Measurements from ENCODE around the gene PLSCR1. TPM values are rescaled to one million over a fixed set of nuclear protein-coding genes. Genes with fewer than 3 reads are reported as not detected.
"Not testable (repeated sequence)": the region's sequence is repeated elsewhere in the genome, so short reads cannot be mapped to it uniquely, and the experiment has no call there.

PLSCR1 gene
- polyA plus RNA-seq, 4 donors, result 79.8 to 87.7 (median 85.3) TPM

DNA sequence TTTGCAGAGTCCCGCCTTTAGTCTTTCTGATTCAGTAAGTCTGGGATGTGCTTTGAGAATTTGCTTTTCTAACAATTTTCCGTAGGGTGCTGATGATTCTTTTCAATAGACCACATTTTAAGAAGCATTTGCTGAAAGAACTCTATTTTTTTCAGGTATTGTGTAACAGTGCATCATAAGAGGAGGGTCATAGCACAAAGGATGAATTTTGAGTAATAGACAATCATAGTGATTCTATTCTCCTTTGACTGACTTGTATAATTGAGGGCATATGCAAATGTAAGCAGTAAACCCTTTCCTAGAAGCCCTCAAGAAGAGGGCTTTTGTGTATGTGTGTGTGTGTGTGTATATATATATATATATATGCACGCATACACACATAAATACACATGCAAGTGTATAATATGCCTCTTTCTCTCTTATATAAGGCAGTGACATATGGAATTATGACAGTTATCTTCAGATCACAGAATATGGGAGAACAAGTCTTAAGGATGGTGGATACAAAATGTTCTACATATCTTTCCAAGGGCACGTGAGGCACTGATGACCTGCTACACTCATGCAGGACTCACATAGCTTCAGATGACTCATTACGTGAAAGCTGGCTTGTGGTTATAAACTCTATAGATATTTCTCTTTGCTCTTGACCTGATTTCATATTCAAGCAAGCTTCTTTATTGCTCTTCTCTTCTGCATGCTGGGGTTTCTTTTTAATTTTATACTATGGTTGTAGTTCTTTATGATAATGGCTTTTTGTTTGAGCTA lies 6.5 kb upstream of the PLSCR1 start:
- DNase-seq (ENCODE audit: low read depth in 4 of 4, low spot score in 3 of 4), result no peak

DNA sequence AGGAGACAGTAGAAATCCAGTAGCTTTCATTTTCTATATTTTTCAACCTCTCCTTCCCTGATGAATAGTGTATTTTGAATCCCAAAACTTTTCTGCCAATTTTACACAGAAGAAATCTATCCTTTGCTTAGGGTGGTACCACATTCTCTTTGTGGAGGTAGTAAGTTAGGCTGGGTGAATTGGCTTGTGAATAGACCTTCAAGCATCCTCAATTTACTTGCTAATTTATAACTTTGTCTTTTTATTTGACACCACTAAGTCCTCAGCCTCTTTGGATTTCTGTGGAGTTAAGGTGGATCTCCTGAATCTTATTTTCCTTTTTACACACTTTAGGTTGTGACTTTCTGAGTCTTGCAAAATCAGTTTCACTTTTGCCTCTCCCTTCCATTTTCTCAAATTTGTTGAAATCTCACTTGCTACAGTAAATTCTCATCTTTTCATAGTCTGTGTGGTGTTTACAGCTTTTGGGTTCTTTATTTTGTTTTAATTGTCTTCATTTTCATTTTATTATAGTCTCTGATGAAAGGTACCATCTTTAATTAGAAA lies 5.7 kb upstream of the PLSCR1 start:
- no peak for DNase-seq (ENCODE audit: low read depth in 4 of 4, low spot score in 3 of 4)

DNA sequence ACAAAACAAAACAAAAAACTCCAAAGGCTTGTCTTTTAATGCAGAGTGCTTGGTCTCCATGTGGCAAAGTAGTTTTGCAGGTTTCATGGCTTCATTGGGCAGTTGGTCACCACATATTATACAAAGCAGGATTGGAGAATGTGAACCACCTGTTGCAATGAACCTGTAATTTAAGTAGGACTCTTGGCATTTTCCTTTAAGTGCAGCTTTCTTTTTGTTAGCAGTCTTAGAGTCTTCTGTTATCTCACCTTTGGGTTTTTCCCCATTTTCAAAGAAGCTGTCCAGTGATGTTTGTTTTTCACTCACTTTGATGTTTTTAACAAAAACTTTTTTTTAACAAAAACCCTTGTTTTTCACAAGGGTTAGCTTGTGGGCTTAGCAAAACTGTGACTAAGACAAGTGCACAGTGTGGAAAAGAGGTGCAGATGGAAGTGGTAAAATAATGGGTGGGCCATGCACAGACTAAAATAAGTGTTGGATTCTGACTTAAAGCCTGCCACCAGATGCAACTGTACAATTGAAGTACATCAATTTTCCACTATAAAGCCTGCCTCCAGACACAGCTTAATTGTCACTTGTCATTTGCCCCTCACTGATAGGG lies 2.9 kb upstream of the PLSCR1 start:
- DNase-seq (ENCODE audit: low read depth in 4 of 4, low spot score in 3 of 4), result no peak

DNA sequence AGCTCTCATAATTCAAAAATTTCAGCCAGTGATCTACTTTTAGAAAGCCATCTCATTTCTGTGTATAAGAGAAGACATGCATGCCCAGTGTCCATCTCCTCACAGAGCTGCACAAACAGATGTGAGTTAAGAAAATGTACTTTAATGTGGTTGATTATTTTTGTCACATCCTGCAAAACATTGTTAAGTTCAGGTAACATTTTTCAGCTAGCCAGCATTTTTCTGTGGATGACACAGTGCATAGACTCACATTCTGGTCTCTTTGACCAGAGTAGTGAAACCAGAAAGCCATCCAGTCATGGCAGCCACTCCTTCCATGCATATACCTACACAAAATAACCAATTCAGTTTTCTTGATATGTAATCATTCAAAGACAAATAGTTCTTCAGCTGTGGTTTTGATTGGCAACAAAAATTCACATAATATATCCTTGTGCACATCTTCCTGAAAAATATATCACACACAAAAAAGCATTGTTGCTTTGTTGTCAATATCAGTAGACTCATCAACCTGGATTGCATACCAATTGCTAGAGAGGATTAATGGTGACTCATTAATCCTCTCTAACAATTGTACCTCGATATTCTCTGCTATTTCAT lies 2.1 kb upstream of the PLSCR1 start:
- no peak for DNase-seq (ENCODE audit: low read depth in 4 of 4, low spot score in 3 of 4)

DNA sequence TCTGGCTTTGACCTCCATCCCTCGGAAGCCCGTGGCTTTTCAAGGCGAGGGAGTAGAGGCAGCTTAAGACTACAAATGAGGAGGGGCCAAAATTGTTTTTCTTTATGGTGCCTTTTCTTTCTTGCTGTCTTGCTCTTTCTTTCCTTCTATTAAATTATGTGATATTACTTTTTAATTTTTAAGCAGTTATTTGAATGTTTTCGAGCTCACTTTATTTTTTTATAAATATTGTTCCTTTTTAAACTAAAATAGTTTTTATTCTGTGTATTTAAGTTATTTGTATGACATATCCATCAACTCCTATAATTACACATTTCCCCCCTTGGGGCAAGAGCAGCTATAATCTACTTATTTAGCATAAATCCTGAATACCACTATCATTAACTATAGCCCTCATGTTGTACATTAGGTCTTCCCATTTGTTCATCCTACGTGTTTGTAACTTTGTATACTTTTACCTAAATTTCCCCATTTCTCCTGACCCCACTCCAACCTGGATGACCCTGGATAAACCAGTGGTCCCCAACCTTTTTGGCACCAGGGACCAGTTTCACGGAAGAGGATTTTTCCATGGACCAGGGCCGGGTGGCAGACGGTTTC lies 622 bp upstream of the PLSCR1 start:
- no peak for DNase-seq (ENCODE audit: low read depth in 4 of 4, low spot score in 3 of 4)

DNA sequence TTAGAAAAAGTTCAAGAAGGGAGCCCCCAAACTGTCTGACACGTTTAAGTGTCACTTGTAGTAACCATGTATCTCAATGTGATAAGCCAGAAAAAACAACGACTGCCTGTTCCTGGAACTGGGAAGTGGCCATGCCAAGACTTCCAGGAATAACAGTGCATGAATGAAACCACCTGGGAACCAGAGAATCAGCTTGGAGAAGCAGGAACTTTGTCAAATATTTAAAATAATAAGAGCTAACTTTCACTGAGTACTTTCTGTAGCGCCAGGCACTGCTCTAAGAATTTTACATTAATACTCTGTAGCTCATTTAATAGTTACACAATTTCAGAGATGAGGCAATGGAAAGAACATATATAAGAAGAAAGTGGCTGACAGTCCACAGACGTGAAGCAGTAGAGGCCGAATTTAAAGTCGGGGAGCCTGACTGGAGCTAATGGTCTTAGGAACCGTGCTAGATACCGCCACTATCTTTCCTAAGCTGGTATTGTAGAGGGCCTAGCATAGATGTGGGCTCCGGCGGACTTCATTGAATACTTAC lies 876 bp downstream of the PLSCR1 start:
- peak; percentile 14 to 39 (median 32) for DNase-seq (ENCODE audit: low read depth in 4 of 4, low spot score in 3 of 4)

DNA sequence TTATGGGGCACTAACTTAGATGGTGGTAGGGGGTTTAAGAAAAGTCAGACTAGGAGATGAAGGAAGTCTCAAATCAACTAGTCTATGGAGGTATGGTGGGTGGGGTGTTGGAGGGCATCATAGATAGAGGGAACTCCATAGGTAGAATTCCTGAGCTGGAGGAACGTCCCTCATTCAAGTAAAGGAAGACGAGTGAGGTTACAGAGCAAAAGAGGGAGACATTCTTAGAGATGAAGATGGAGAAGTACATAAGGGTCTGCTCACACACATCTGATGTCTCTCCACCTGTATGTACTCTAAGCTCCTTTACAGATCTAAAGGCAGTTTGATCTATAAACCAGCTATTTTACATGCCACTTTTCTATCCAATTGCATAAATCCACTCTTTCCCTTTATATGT lies 1.4 kb downstream of the PLSCR1 start:
- no peak for DNase-seq (ENCODE audit: low read depth in 4 of 4, low spot score in 3 of 4)

DNA sequence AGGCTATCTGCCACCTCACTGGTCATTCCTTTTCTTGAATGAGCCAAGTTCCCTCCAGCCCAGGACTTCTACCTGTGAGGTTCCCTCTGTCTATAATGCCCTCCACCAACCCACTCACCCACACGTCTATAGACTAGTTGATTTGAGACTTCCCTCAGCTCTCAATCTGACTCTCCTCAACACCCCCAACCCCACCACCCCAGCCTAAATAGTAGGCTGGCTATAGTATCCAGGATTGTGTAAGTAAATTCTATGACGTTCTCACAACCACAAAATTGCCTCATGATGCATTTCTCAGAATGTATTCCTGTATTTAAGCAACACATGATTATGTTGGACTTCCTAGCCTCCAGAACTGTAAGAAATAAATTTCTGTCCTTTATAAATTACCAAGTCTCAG lies 2.2 kb downstream of the PLSCR1 start:
- no peak for DNase-seq (ENCODE audit: low read depth in 4 of 4, low spot score in 3 of 4)

DNA sequence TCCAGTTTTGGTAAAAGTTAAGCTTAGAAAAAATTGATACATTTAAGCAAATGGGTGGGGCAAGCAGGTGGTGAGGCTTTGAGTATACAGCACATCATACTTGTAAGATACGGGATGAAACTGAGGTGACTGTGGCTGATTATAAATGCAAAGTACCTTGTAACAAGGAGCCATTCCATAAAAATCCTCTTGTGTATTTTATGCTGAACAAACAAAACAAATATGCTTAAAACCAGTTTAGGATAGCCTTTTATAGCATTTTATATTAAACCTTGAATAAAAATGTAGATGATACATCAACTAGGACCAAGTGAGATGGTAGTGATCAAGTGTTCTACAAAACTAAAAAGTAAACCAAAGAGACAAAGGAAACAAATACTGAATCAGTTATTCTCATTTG lies 3.4 kb downstream of the PLSCR1 start:
- no peak for DNase-seq (ENCODE audit: low read depth in 4 of 4, low spot score in 3 of 4)

DNA sequence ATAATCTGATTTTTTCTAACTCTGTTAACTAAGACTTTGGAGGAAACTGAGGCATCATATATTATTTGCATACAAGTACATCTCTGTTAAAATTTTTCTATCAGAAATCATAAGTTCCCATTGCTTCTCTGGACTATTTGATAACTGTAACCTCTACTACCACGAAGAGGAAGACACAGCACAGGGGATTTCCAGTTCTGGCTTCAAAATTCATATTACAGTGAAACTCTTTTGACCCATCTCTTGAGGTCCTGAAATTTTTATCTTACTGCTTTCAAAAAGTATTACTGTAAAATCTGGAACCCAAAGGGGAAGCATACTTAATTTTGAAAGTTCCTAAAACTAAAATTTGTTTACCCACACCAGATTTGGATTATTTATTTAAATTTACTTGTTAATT lies 4.2 kb downstream of the PLSCR1 start:
- DNase-seq (ENCODE audit: low read depth in 4 of 4, low spot score in 3 of 4), result no peak

DNA sequence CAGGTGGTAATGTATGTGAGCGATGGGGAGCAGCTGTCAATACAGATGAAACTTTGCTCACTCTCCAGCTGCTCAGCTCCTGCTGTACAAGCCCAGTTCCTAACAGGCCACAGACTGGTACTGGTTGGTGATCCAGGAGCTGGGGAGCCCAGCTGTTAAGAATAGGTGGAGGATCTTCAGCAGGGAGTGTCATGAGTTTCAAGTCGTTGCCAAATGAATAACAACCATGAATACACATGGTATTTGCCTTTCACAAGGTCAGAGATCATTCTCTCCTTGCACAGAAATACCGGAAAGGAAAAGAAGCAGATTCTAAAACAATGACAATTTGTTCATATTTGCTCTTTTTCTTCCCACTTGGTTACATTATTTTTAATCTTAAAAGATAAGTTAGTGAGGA lies 5.1 kb downstream of the PLSCR1 start:
- DNase-seq (ENCODE audit: low read depth in 4 of 4, low spot score in 3 of 4), result no peak

DNA sequence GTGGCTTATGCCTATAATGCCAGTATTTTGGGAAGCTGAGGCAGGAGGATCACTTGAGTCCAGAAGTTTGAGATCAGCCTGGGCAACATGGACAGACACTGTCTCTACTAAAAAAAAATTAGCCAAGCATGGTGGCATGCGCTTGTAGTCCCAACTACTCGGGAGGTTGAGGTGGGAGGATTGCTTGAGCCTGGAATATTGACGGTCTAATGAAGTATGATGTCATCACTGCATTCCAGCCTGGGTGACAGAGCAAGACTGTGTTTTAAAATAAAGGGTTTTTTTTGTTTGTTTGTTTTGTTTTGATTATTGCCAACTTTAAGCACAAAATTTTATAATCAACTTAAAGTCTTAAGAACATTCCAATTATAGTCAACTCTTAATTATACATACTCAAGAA lies 6.8 kb downstream of the PLSCR1 start:
- DNase-seq (ENCODE audit: low read depth in 4 of 4, low spot score in 3 of 4), result no peak

DNA sequence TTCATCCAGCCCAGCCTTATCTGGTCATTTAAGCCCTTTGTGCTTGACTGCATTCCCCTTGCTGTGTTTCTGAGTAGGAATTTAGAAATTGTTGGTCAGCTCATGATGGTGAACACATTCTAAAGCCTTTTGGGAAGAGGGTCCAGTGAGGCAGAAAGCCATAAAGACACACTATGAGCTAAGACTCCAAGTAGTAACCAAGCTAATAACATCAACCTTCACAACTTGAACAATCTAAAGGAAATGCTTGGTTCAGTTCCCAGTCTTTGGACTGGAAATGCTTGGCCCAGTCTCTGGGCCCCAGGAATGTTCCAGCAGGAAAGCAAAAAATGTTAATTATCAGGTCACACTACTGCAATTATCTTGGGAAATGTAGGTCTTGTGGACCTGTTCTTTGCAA lies 7.7 kb downstream of the PLSCR1 start:
- DNase-seq (ENCODE audit: low read depth in 4 of 4, low spot score in 3 of 4), result no peak

DNA sequence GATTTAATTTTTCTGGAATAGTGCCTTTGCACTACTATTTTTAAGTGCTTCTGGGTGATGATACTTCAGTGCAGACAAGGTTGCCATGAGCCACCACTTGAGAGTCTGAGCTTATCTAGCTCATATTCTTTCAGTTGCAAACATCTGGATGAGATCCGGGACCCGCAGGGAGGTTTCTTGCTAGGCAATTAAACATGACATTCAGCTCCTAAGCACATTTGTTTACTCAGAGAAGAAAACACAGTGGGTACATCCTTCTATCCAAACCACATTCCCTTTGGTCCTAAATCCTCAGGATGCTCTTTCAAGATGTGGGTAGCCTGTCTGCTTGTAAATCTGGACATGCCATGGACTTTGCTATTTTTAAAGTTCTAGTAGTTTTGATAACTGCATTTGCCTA lies 12.0 kb downstream of the PLSCR1 start:
- no peak for DNase-seq (ENCODE audit: low read depth in 4 of 4, low spot score in 3 of 4)

DNA sequence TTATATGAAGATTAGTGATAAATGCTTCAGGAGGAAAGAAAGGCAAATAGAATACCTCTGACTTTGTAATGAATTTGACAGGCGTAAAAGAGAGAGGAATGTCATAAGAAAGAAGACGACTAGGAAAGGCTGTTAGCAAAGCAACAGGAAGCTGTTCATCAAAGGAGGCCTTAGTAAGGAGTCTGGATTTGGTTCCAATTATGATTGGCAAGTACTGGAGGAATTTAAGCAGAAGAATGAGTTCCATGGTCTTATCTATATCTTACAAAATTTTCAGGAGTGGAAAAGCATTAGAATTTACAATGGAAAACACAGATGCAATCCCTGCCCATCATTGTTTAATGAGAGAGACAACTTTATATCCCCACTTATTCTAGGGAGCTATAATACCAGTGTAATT lies 13.8 kb downstream of the PLSCR1 start:
- DNase-seq (ENCODE audit: low read depth in 4 of 4, low spot score in 3 of 4), result no peak

DNA sequence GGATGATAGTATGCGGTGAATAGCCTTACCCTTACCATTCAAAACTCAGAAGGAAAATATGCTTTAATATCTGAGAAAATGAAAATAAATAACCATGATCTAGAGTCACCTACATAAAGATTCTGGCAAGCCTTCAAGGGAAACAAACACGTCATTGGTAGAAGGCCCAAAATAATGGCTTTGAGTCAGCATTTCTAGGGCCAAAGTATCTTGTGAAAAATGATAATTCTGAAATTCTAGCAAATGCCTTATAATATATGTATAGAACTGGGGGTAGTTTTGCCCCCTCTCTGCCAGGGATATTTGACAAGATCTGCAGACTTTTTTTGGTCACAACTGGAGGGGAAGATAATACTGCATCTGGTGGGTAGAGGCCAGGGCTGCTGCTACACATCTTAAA lies 15.4 kb downstream of the PLSCR1 start:
- no peak for DNase-seq (ENCODE audit: low read depth in 4 of 4, low spot score in 3 of 4)

DNA sequence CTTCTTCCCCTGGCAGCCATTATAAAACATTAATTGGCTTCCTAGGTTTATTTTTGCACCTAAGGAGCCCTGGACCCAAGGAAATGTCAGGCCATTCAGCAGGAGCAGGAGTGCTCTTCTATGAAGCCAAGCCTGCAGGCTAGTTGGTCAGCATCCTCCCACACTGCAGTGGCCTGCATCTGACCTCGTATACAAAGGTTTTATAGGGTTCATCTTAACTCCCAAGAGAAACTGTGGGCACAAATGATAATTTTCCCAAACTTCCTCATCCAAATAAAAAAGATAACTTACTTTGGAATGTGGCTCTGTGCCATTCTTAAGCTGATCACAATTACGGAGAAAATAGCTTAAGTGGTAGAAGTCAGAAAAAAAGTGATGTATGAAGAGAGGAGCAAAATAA lies 19.4 kb downstream of the PLSCR1 start:
- no peak for DNase-seq (ENCODE audit: low read depth in 4 of 4, low spot score in 3 of 4)

DNA sequence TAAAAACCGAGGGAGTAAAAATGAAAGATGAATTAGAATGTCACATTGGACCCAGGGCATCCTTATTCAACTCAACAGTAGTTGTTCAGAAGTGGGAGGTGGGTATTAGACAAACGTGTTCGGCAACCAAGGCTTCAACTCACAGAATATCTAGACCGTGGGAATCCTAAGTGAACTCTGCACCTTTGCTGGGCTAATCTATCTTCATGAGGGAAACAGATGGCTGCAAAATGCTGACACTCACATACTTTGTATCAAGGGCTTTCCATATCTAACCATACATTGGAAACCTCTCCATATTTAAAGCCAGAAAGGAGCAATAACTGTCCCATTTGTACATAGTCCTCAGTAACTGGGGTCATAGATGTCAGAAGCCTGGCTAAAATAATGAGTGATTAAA lies 20.9 kb downstream of the PLSCR1 start:
- DNase-seq (ENCODE audit: low read depth in 4 of 4, low spot score in 3 of 4), result no peak

DNA sequence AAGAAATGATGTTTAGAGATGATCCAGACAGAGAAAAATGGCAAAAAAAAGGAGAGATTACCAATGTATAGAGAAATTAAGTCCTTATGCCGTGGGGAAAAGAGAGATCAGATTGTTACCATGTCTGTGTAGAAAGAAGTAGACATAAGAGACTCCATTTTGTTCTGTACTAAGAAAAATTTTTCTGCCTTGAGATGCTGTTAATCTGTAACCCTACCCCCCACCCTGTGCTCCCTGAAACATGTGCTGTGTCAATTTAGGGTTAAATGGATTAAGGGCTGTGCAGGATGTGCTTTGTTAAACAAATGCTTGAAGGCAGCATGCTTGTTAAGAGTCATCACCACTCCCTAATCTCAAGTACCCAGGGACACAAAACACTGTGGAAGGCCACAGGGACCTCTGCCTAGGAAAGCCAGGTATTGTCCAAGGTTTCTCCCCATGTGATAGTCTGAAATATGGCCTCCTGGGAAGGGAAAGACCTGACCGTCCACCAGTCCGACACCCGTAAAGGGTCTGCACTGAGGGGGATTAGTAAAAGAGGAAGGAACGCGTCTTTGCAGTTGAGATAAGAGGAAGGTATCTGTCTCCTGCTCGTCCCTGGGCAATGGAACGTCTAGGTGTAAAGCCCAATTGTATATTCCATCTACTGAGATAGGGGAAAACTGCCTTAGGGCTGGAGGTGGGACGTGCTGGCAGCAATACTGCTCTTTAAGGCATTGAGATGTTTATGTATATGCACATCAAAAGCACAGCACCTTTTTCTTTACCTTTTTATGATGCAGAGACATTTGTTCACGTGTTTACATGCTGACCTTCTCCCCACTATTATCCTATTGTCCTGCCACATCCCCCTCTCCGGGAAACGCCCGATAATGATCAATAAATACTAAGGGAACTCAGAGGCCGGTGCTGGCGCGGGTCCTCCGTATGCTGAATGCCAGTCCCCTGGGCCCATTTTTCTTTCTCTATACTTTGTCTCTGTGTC lies 21.9 kb downstream of the PLSCR1 start:
- DNase-seq (ENCODE audit: low read depth in 4 of 4, low spot score in 3 of 4), result not testable (repeated sequence)

DNA sequence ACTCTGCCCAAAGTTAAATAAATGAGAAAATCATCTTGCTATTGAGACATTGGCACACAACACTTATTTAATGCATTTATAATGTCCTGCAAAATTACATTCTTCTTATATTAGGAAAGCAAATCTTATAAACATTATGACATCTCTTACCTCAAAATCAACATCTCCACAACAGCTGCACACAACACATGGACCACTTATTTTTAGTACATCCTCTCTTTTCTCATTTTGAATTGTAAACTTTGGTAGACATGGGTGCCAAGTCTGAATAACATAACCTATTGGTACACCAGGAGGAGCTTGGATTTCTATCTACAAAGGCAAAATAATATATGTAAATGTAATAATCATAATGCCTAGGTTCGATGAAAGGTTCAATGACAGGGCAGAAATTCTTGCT lies 23.0 kb downstream of the PLSCR1 start:
- no peak for DNase-seq (ENCODE audit: low read depth in 4 of 4, low spot score in 3 of 4)
